ENCODE results near the gene MUC2. TPM values are rescaled to one million over a fixed set of nuclear protein-coding genes. Genes with fewer than 3 reads are reported as not detected.
A peak's percentile ranks its signal among the peaks of the same experiment; 100 is the strongest.

The MUC2 gene
- total RNA-seq, 1 experiment from 2014 or later: 0.47 TPM

- no peaks in the 10 kb centered on the region for H4K20me1 ChIP-seq (ENCODE audit: insufficient read depth)
- DNase-seq (ENCODE audit: low read depth, low spot score) (no peak), ATAC-seq (no peak)
- TF ChIP-seq TCF7L2 (IDR thresholded peaks at IDR 0.05; ENCODE audit: borderline replicate concordance, extremely low read depth, insufficient read depth, insufficient read length) (no peak), EGR1 (IDR thresholded peaks at IDR 0.05; ENCODE audit: low read depth) (no peak), POLR2A (IDR thresholded peaks at IDR 0.05; ENCODE audit: borderline replicate concordance, extremely low read depth, insufficient read depth, insufficient read length) (no peak), JUND (IDR thresholded peaks at IDR 0.05) (no peak), ZNF274 (IDR thresholded peaks at IDR 0.05; ENCODE audit: low read depth, low read length) (no peak), ZFX (IDR thresholded peaks at IDR 0.05) (no peak), POLR2AphosphoS5 (IDR thresholded peaks at IDR 0.05; ENCODE audit: low read depth, low read length) (no peak), SRF (IDR thresholded peaks at IDR 0.05; ENCODE audit: low read depth) (no peak), CTCF (IDR thresholded peaks at IDR 0.05 in 2 of 3, conservative IDR thresholded peaks at IDR 0.05 in 1 of 3; ENCODE audit: borderline replicate concordance in 1 of 3, insufficient read depth in 1 of 3, low read depth in 2 of 3, low read length in 2 of 3) (0 out of 6 replicates have a peak, but pooled peaks of 1 of the 3 experiments have one; percentile 8), RAD21 (IDR thresholded peaks at IDR 0.05; ENCODE audit: low read depth) (peak; percentile 39; the same call in 1 of the 2 replicates), SIN3A (IDR thresholded peaks at IDR 0.05; ENCODE audit: low read depth) (no peak), YY1 (IDR thresholded peaks at IDR 0.05; ENCODE audit: extremely low read depth, insufficient replicate concordance, low read depth, low read length) (no peak), FOSL1 (IDR thresholded peaks at IDR 0.05; ENCODE audit: low read depth) (no peak), EZH2 (IDR thresholded peaks at IDR 0.05) (no peak), SP1 (IDR thresholded peaks at IDR 0.05; ENCODE audit: low read depth) (no peak), ELF1 (IDR thresholded peaks at IDR 0.05; ENCODE audit: borderline replicate concordance, low read depth) (no peak)
- TF ChIP-seq, protein P1, sequence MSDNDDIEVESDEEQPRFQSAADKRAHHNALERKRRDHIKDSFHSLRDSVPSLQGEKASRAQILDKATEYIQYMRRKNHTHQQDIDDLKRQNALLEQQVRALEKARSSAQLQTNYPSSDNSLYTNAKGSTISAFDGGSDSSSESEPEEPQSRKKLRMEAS (IDR thresholded peaks at IDR 0.05): no peak
- TF ChIP-seq, protein P2, sequence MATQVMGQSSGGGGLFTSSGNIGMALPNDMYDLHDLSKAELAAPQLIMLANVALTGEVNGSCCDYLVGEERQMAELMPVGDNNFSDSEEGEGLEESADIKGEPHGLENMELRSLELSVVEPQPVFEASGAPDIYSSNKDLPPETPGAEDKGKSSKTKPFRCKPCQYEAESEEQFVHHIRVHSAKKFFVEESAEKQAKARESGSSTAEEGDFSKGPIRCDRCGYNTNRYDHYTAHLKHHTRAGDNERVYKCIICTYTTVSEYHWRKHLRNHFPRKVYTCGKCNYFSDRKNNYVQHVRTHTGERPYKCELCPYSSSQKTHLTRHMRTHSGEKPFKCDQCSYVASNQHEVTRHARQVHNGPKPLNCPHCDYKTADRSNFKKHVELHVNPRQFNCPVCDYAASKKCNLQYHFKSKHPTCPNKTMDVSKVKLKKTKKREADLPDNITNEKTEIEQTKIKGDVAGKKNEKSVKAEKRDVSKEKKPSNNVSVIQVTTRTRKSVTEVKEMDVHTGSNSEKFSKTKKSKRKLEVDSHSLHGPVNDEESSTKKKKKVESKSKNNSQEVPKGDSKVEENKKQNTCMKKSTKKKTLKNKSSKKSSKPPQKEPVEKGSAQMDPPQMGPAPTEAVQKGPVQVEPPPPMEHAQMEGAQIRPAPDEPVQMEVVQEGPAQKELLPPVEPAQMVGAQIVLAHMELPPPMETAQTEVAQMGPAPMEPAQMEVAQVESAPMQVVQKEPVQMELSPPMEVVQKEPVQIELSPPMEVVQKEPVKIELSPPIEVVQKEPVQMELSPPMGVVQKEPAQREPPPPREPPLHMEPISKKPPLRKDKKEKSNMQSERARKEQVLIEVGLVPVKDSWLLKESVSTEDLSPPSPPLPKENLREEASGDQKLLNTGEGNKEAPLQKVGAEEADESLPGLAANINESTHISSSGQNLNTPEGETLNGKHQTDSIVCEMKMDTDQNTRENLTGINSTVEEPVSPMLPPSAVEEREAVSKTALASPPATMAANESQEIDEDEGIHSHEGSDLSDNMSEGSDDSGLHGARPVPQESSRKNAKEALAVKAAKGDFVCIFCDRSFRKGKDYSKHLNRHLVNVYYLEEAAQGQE (IDR thresholded peaks at IDR 0.05; ENCODE audit: low read depth): no peak
- ChIA-PET CTCF (no interaction called here), RAD21 (ENCODE audit: low non-redundant PET in 1 of 2, low total read pairs in 2 of 2, uncharacterized antibody in 2 of 2, unreplicated experiment in 2 of 2) (no interaction called here), POLR2A (no interaction called here)
- no peak overlapping the region for H2AFZ ChIP-seq (ENCODE audit: low read depth, low read length, poor library complexity, severe bottlenecking)
- no peak overlapping the region for H3K4me3 ChIP-seq (replicated peaks in 1 of 2; ENCODE audit: low read depth in 1 of 2, low read length in 2 of 2)
- peaks cover 3 to 15% of the 10 kb centered on the region in 2 experiments; a peak in 3 of 4 replicates for H3K4me1 ChIP-seq (ENCODE audit: control insufficient read depth in 1 of 2, insufficient read depth in 2 of 2, low read length in 2 of 2)
- no peak overlapping the region for H3K4me2 ChIP-seq (ENCODE audit: low read length)
- H3K27me3 ChIP-seq (ENCODE audit: insufficient read depth, low read length): no peaks in the 10 kb centered on the region
- H3K79me2 ChIP-seq (ENCODE audit: insufficient read depth, low read length): no peaks in the 10 kb centered on the region
- no TSS peak for BruUV-seq (replicated peaks)
- no peaks in the 10 kb centered on the region for H3K9me2 ChIP-seq (ENCODE audit: insufficient read depth)
- no peaks in the 10 kb centered on the region for H3K36me3 ChIP-seq (ENCODE audit: control insufficient read depth in 1 of 2, insufficient read depth in 2 of 2, low read length in 2 of 2)
- intact Hi-C loops (cut with micrococcal nuclease): no loop called here
- H3K27ac ChIP-seq (ENCODE audit: low read depth, low read length): no peak overlapping the region
- H3K9me3 ChIP-seq (ENCODE audit: control insufficient read depth in 1 of 2, insufficient read depth in 1 of 2, low read depth in 1 of 2, low read length in 2 of 2): no peaks in the 10 kb centered on the region
- no peak overlapping the region for H3K9ac ChIP-seq (ENCODE audit: low read length)
Observed at GRCh38 chr11:1048375-1049070, 26.2 kb upstream of the MUC2 start.
